Activated T-cell treated with anti-CD3 and anti-CD28 coated beads for 1 hour (primary cell): ENCODE measurements around the gene DUSP6.

Experiments
- DNase-seq: peaks from one replicate; pipeline ENCODE4 v3.0.0-alpha.2; 2020; ENCODE audit warnings: low read depth

The DUSP6 gene

GRCh38 chr12:89352492-89353187 is at the start of gene DUSP6:
DUSP6 (minus strand) TSS chr12:89352501; CDS start chr12:89352039, 462 bp downstream.
- DNase-seq = peak; percentile 61

GRCh38 chr12:89401433-89402058 is 49.2 kb upstream of the DUSP6 start:
- no peak for DNase-seq

DNA sequence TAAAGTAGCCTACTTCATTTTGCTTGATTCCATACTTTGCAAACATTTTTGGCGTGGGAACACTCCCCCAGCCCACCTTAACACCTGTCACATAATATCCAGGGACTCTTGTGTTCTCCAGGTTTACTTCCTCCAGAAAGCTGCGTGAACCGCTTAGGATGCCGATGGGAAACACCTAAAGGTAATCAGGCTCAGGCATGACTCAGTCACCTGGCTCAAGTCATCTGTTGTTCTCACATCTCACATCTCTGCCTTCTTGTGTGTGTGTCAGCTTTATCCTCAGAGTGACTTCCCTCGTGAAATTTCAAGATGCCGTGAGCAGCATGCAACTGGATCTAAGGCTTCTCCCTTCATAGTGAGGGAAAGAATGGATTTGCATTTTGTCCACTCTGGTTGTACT is 48.1 kb upstream of the DUSP6 start:
- no peak for DNase-seq

DNA sequence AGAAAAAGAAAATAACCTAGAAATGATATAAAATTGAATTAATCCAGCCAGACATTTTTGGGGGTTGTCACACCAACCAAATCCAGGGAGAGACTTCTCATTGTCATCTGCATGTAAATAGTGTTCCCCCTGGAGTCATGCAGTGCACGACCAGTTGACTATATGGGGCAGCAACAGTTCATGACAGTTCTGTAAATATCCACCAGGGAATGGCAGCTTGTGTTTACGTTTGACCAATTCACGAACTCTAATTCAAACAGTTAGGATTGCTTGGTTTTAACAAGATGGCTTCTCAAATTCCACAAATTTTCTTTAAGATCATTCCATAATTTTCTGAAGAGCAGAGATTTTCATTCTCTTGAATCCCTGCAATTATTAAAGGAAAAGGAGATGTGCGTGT is 43.4 kb upstream of the DUSP6 start:
- DNase-seq = no peak

DNA sequence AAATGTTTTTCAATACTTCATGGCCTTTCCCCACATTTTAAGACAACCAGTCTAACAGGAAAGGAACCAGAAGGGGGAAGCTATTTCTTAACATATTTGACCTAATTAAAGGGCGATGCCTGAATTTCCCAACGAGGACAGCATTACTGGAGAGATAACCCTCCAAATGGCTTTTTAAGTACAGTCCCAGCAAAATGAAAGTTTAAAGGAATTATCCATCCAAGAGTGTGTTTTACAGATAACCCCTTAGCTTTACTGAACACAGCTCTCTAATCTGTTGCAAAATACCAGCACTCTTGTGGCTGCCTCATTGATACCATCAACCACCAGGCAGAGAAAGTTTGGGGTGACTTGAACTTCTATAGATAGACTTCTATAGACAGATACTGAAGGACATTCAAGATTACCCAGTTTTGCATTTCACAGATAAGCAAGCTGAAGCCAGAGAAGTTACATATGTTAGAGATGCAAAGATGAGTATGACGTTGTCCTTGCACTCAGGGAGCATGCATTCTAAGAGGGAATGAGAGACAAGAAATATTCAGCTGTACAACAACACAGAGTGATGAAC is 41.3 kb upstream of the DUSP6 start:
- no peak for DNase-seq

DNA sequence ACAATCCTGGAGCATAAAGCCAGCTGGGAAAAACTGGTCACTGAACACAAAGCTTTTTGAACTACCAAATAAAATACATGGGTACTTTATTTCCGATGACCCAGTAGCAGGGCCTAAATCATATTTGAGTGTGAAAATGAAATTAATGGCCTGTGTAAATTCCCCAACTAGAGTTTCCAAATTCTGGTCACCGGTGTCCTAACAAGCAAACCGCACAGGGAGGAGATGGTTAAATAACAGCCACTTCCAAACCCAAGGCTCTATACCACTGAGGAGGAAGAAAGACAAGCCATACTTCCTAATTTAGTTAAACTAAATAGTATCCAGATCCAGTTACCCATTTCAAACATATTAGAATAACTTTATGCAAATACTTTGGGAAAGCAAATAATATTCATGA is 40.1 kb upstream of the DUSP6 start:
- no peak for DNase-seq

GRCh38 chr12:89391726-89392336 is 39.5 kb upstream of the DUSP6 start:
- DNase-seq = no peak

GRCh38 chr12:89390802-89391673 is 38.7 kb upstream of the DUSP6 start:
- DNase-seq = no peak

- no peak for DNase-seq
Measured at GRCh38 chr12:89389755-89390661, 37.7 kb upstream of the DUSP6 start.

DNA sequence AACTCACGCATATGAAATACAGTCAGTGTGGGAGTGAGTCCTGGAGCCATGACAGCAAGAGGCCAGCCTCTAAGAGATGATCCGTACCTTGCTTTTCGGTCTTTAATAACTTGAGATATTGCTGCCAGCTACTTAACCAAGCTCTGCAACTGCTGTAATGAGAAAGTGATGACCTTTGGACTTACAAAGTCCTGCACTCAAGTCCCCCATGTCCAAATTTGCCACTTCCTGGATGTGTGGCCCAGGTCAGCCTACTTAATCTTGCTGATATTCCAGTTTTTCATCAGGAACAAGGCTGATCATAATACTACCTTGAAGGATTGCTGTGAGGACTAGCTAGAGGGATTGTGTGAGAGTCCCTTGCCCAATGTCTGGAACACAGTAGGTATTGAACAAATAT is 33.8 kb upstream of the DUSP6 start:
- no peak for DNase-seq

- DNase-seq = no peak
Measured at GRCh38 chr12:89384807-89385206, 32.5 kb upstream of the DUSP6 start.

- no peak for DNase-seq
Measured at GRCh38 chr12:89384050-89384758, 31.9 kb upstream of the DUSP6 start.

DNA sequence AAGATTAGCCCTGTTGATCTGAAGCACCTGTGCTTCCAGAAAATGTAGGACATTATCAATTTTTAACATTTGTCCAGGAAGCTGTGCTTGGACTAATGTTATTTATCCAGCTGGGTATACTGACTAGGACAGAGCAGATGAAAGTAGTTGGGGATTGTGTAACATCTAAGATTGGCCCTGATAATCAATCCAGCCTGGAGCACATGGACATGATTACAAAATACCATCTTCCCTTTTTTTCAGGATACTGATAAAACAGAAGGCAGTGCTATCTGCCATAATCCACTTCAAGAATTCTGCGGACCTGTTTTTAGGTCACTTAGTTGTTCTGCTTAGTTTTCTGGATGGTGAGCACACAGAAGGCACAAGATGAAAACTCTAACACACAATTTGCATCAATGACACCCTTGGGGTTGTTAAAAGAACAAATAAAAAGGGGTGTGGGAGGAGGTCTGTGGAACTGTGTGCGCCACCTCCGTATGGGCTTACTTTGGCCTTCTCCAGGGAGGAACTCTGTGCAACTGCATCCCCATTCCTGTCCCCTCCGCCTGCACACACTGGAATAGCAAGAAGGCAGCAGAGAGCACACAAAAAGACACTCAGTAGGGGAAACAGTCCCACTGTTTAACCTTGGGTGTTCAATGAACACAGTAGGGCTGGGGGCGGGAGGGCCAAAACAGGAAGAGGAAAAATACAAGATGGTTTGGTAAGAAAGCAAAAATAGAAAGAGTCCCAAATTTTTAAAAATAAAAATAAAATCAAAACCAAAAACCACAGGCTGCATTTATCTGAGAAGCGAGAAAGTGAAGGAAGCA is 31.1 kb upstream of the DUSP6 start:
- DNase-seq = no peak

DNA sequence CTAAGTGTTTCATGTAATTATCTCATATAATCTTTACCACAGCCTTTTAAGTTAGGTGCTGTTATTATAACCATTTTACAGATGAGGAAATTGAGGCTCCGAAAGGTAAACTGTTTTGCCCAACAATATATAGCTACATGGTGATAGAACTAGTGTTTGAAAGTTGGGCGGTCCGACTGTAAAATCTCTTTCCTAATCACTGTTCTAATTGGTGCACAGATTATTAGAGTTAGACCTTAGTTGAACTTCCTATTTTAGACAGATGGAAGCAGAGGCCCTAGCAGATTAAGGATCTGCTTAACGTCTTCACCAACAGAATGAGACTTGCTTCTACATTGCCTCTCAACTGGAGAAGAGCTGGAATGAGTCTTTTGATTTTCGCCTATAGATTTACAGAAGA is 30.0 kb upstream of the DUSP6 start:
- no peak for DNase-seq

GRCh38 chr12:89379839-89380467 is 27.7 kb upstream of the DUSP6 start:
- DNase-seq = no peak

- no peak for DNase-seq
Measured at GRCh38 chr12:89379148-89379838, 27.0 kb upstream of the DUSP6 start.

DNA sequence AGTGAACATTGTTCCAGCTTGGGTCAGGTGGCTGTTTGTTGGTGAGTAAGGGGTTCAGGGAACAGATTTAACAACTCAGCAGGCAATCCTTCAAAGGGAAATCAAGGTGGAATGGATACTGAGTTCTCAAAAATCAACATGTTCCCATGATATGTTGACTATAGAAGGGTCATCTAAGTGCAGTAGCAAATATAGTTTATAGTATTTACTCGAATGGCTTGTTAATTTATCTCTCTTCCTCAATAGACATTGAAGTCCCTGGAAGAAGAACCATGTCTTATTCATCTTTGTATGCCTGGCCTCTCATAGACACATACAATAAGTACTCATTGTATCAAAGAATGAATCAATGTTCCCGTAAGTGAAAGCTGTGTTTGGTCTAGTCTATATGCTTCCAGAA is 24.5 kb upstream of the DUSP6 start:
- DNase-seq = no peak

- no peak for DNase-seq
Measured at GRCh38 chr12:89376202-89376529, 23.9 kb upstream of the DUSP6 start.
